AG09319 (cell line): Measurements from ENCODE around the gene UBQLNL.

Experiments
- DNase-seq: peaks from one replicate; pipeline ENCODE4 v3.0.0-alpha.2; 2010; ENCODE audit warnings: low read depth; ENCODE audit errors: extremely low read depth
- TF ChIP-seq, protein P1 (sequence below): IDR thresholded peaks from 2 replicates; pipeline ENCODE4 v1.5.1; 2011; ENCODE audit warnings: low read depth, mild to moderate bottlenecking, inconsistent platforms, low read length, moderate library complexity

UBQLNL gene

DNA sequence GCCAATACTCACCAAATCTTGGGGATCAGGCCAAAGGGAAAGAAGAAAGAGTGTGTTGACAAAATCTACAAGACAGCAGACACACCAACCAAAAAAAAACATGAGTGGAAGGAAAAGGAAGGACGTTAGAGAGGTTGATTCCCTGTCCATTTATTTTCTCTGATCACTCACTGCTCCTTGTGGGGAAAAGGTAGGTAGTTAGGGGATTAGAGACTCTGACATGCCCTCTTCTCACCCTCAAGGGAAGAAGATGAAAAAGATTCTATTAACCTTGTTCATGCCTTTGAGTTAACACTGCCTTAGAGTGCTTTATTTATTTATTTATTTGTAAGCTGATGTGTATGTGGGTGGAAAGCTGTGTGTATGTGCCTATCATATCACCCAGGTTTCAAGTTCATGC, 31.9 kb upstream of the UBQLNL start, which contains the start of gene OR52H1:
OR52H1 (minus strand) TSS at position 101 of the 400 bp plus-strand sequence. CDS start 3,035 bp downstream, outside the sequence.
- TF ChIP-seq, protein P1, sequence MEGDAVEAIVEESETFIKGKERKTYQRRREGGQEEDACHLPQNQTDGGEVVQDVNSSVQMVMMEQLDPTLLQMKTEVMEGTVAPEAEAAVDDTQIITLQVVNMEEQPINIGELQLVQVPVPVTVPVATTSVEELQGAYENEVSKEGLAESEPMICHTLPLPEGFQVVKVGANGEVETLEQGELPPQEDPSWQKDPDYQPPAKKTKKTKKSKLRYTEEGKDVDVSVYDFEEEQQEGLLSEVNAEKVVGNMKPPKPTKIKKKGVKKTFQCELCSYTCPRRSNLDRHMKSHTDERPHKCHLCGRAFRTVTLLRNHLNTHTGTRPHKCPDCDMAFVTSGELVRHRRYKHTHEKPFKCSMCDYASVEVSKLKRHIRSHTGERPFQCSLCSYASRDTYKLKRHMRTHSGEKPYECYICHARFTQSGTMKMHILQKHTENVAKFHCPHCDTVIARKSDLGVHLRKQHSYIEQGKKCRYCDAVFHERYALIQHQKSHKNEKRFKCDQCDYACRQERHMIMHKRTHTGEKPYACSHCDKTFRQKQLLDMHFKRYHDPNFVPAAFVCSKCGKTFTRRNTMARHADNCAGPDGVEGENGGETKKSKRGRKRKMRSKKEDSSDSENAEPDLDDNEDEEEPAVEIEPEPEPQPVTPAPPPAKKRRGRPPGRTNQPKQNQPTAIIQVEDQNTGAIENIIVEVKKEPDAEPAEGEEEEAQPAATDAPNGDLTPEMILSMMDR, result no peak
- no peak for DNase-seq

DNA sequence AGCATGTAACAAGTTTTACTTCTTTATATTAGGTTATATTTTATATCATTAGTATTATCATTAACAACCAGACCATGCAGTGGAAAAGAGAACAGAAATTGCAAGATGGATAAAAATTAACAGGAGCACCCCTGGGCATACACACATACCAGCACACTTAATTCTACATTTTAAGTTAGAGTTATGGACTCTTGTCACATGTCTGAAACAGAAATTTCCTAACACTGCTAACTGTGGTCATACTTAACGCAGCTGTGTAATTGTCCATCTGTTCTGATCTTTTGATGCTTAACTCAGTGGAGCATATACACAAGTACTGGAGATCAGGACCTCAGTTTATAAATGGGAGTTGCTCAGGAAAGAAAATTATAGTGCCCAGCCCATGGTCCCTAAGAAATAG, 31.5 kb upstream of the UBQLNL start:
- DNase-seq, result no peak
- TF ChIP-seq, protein P1, result no peak

DNA sequence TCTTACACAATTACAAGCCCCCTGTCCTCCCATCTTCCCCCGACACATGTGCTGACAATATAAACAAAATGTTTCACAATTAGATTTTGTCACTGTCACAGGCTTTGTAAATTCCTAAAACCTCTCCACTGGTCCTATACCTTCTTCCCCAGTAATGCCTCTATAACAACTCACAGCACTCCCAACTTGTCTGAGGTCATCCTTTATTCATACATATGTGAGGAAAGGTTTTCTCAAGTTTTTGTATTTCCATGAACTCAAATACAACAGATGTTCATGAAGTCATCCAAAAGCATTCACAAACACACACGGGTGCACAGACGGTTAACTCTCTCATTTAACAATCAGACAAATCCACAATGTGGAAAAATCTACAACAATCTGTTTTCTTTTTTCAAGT, 30.0 kb upstream of the UBQLNL start:
- no peak for DNase-seq
- TF ChIP-seq, protein P1, result no peak

DNA sequence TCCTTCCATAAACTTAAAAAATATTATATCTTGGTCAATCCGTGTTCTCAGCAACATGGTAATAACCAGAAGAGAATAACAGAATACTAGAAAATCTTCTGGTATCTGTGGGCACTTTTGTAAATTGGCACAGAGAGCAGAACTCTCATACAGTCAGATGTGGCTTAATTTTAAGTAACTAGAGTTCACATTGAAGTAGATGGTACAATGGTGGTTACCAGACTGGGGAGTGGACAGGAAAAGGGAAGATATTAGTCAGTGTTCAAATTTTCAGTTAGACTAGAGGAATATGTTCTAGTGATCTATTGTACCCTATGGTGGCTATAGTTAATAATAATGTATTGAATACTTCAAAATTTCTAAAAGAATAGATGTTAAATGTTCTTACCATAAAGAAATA, 24.9 kb upstream of the UBQLNL start:
- TF ChIP-seq, protein P1, result no peak
- no peak for DNase-seq

DNA sequence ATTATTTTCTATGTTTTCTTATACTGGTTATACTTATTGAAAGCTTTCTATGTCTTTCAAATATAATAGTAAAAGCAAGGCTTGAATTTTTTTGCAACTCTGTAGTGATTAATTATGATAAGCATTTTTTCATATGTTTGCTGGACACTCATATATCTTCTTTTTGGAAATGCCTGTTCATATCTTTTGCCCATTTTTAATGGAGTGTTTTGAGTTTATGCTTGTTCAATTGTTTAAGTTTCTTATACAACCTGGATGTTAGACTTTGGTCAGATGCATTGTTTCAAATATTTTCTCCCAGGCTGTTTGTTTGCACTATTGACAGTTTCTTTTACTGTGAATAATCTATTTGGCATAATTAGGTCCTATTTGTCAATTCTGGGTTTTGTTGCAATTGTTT, 20.0 kb upstream of the UBQLNL start:
- TF ChIP-seq, protein P1, result no peak
- no peak for DNase-seq

DNA sequence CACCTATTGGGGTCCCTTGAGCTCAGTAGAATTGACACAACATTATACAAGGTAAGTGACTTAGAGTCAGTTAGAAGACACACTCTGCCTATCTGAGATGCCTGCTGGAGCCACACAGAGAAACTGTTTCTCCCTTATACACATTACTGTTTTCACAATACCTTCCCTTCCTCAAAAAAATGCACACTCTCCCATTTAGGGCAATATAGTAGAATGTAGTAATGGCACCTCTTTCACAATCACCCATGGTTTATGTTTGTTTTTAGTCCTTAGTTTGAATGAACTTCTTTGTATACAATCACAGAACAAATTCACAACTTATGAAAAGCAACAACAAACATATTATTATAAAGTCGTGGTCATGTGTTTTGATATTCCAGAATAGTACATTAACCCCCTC, 17.5 kb upstream of the UBQLNL start:
- TF ChIP-seq, protein P1, result no peak
- DNase-seq, result no peak

DNA sequence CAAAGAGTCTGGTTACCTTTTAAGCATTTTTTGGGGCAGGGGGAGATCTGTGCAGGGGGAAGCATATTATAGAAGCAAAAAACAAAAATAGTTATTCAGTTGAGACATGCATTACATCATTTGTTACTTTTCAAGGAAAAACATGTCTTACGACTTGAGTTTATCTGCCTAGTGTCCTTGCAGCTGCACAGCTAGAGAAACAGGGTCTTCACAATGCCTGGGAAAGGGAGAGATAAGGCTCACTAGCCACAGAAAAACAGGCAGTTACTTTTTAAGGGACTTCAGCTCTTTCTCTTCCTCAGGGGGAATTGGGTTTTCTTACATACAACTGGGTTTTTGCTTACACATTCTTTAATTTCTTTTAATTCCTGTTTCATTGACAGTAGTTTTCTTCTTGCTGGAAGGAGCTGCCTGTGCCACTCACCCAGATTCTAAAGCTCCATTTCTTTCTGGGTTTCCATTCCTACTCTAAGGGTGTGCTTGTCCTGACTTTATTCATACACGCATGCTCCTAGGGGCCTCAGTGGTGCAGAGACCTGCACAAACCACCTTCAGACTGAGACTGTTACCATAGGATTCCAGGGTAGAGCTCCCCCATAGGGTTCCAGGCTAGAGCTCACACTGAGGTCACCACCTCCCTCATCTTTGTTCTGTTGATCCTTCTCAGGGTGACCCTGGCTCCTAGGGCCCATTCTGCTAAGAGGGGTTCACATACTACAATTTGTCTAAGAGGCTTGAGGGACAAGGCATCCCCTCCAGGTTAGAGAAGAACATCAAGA, 14.7 kb upstream of the UBQLNL start:
- DNase-seq, result no peak

More for the DNA sequence above, 14.7 kb upstream of the UBQLNL start:
- TF ChIP-seq, protein P1, result no peak
